Endothelial cell of umbilical vein (primary cell): ENCODE results near the gene MAML2. TPM values are rescaled to one million over a fixed set of nuclear protein-coding genes. Genes with fewer than 3 reads are reported as not detected.

Source experiments
- BruUV-seq: library from RNA; stranded (reverse); fragments of 400-500 nt; replicated peaks from 2 replicates; lab custom pipeline; 2021; lab: Mats Ljungman, UMichigan
- CTCF ChIA-PET: fragments of 300-600, 350-600 bp; sonication (Branson Sonifier 250); formaldehyde crosslinking; loops from one replicate; lab custom pipeline; 2021; ENCODE audit warnings: antibody characterized with exemption, inconsistent platforms; lab: Charles Lee
- POLR2A ChIA-PET: fragments of 300-600, 350-600 bp; sonication (Branson Sonifier 250); formaldehyde crosslinking; loops from one replicate; lab custom pipeline; 2021; ENCODE audit warnings: antibody characterized with exemption, inconsistent platforms; lab: Charles Lee
- DNase-seq: peaks from one replicate; pipeline ENCODE4 v3.0.0-alpha.2; 2011; ENCODE audit warnings: low read depth, low spot score
- FAIRE-seq: peaks from 2 replicates; lab custom pipeline; 2011; peaks lifted over from hg19 to GRCh38; lab: Jason Lieb, UNC
- H2AFZ ChIP-seq: 2 replicates; pipeline ENCODE4 v1.6.0; 2012; ENCODE audit warnings: low read depth, low read length, control low read depth, inconsistent platforms
- H3K27ac ChIP-seq: 2 replicates; pipeline ENCODE4 v1.5.1; 2011; ENCODE audit warnings: low read depth, mild to moderate bottlenecking, control low read depth, low read length, moderate library complexity; ENCODE audit not compliant: insufficient read depth
- H3K27me3 ChIP-seq, 2 experiments: 2 replicates each; pipeline versions ENCODE4 v1.6.0 to v1.6.1; 2011; ENCODE audit warnings: low read length in 2 of 2, mixed read lengths in 1 of 2; ENCODE audit not compliant: control insufficient read depth in 2 of 2, insufficient read depth in 2 of 2
- H3K36me3 ChIP-seq, 2 experiments: 2 replicates in 1 of 2; 3 replicates in 1 of 2; pipeline ENCODE4 v1.5.1; 2011; ENCODE audit warnings: low read length in 2 of 2, mild to moderate bottlenecking in 1 of 2, moderate library complexity in 1 of 2; ENCODE audit not compliant: control insufficient read depth in 2 of 2, insufficient read depth in 2 of 2; ENCODE audit errors: extremely low read depth in 1 of 2
- H3K4me1 ChIP-seq: 3 replicates; pipeline ENCODE4 v1.5.1; 2011; ENCODE audit warnings: mild to moderate bottlenecking, low read length; ENCODE audit not compliant: control insufficient read depth, insufficient read depth; ENCODE audit errors: extremely low read depth
- H3K4me2 ChIP-seq: 2 replicates; pipeline ENCODE4 v1.6.1; 2011; ENCODE audit warnings: low read length, control low read depth, mixed read lengths; ENCODE audit not compliant: insufficient read depth
- H3K4me3 ChIP-seq, 3 experiments: fragments of 200-600 bp in 1 of 3; sonication (generic), shearing (Covaris generic) in 1 of 3; replicated peaks in 1 of 3; 2 replicates each; pipeline ENCODE4 v1.5.1; 2011 to 2016; ENCODE audit warnings: control low read depth in 3 of 3, low read length in 3 of 3, mild to moderate bottlenecking in 2 of 3, inconsistent platforms in 1 of 3, low read depth in 1 of 3, moderate library complexity in 1 of 3; ENCODE audit not compliant: insufficient read depth in 1 of 3
- H3K79me2 ChIP-seq: 2 replicates; pipeline ENCODE4 v1.6.0; 2012; ENCODE audit warnings: low read length, inconsistent platforms; ENCODE audit not compliant: control insufficient read depth, insufficient read depth
- H3K9ac ChIP-seq: replicated peaks from 2 replicates; pipeline ENCODE3; 2011; ENCODE audit warnings: low read length, control low read depth; ENCODE audit not compliant: insufficient read depth; ENCODE audit errors: extremely low read depth
- H3K9me1 ChIP-seq: replicated peaks from 3 replicates; pipeline ENCODE4 v1.6.0; 2011; ENCODE audit warnings: mild to moderate bottlenecking, low read length; ENCODE audit not compliant: control insufficient read depth, insufficient read depth; ENCODE audit errors: extremely low read depth
- H3K9me3 ChIP-seq: replicated peaks from 2 replicates; pipeline ENCODE4 v1.5.1; 2012; ENCODE audit warnings: low read length, inconsistent platforms; ENCODE audit not compliant: control insufficient read depth, insufficient read depth
- H4K20me1 ChIP-seq: replicated peaks from 2 replicates; pipeline ENCODE3; 2011; ENCODE audit warnings: mild to moderate bottlenecking, low read length; ENCODE audit not compliant: control insufficient read depth, insufficient read depth; ENCODE audit errors: extremely low read depth
- EZH2 ChIP-seq: IDR thresholded peaks from 2 replicates; pipeline ENCODE4 v1.6.1; 2012; ENCODE audit warnings: borderline replicate concordance, low read depth, mild to moderate bottlenecking, moderate library complexity, low read length, inconsistent platforms; ENCODE audit not compliant: severe bottlenecking
- FOS ChIP-seq: IDR thresholded peaks from 2 replicates; pipeline ENCODE4 v1.6.1; 2011; ENCODE audit warnings: mild to moderate bottlenecking, low read length, moderate library complexity, borderline replicate concordance; ENCODE audit not compliant: insufficient read depth
- POLR2A ChIP-seq: IDR thresholded peaks from 2 replicates; pipeline ENCODE4 v1.6.1; 2012; ENCODE audit warnings: low read depth, mild to moderate bottlenecking, control low read depth, low read length
- POLR2AphosphoS5 ChIP-seq: IDR thresholded peaks from 2 replicates; pipeline ENCODE4 v1.6.1; 2012; ENCODE audit warnings: low read depth, mild to moderate bottlenecking, control low read depth, low read length, moderate library complexity; ENCODE audit not compliant: insufficient read depth
- dilution Hi-C: fragments of 300-500 bp; cut with MboI; formaldehyde crosslinking; loops from one replicate; pipeline ENCODE4 v1.15.0; 2019; ENCODE audit warnings: low sequenced_read_pairs; ENCODE audit not compliant: extremely low pct_ligation_motif_present
- intact Hi-C: fragments of 100-400 bp; cut with micrococcal nuclease; formaldehyde crosslinking; loops from one replicate; pipeline ENCODE4 v1.10.0; 2022
- polyA plus RNA-seq, 4 experiments: library from polyadenylated mRNA; depleted of rRNA in 3 of 4; stranded (reverse) in 3 of 4; unstranded in 1 of 4; fragments of >200 nt; gene quantifications; 2 replicates each; pipeline versions ENCODE4 v1.2.1 to v1.2.3, GENCODE V29; 2011 to 2012; ENCODE audit warnings: missing spikeins in 1 of 4
- total RNA-seq: library from RNA; stranded (reverse); gene quantifications from 2 replicates; pipeline ENCODE4 v1.2.3, GENCODE V29; 2021
- TF ChIP-seq, protein P1 (sequence below): IDR thresholded peaks from 2 replicates; pipeline ENCODE4 v1.6.1; 2011; ENCODE audit not compliant: insufficient read depth, insufficient read length

MAML2 gene
- total and polyA plus RNA-seq, 2 donors (not counting 3 experiments of a cell fraction or from before 2014, with no cell fraction given): 12.4 to 16.8 TPM

DNA sequence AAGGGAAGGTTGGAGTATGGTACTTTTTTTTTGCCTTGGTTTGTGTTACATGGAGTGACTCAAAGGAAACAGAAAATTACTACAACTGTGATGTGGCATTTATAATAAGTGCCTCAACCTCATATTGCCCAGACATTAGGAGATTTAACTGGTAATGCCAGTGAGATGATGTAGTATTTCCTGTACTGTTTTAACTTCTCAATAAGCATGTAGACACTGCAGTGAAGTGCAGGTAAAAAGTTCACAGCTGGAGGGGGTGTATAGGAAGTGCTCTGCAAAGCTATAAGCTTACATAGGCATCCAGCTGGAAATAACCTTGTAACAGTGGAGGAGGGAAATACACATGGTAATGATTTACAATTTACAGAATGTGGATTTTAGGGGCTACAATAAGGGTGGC lies 280.9 kb downstream of the MAML2 start:
- Histone ChIP-seq H3K36me3 (no peaks in the 10 kb centered on the region), H2AFZ (no peak overlapping the region), H3K9me3 (no peaks in the 10 kb centered on the region), H3K9me1 (no peaks in the 10 kb centered on the region), H3K79me2 (no peaks in the 10 kb centered on the region), H3K4me3 (no peak overlapping the region), H3K9ac (no peak overlapping the region), H3K27me3 (no peaks in the 10 kb centered on the region), H3K27ac (peak overlapping the region; percentile 42), H3K4me2 (peak overlapping the region; percentile 37), H4K20me1 (no peaks in the 10 kb centered on the region), H3K4me1 (peaks cover 17% of the 10 kb centered on the region)
- peak; percentile 66 for DNase-seq
- intact Hi-C loops (no loop called here), dilution Hi-C loops (no loop called here)
- BruUV-seq: no TSS peak
- ChIA-PET CTCF (interaction anchor here (1.3 to 4.6 kb wide), 7 partner anchors 9 to 332 kb away, joined by 3 to 21 read pairs (median 4); partner anchors contain the start of gene MAML2), POLR2A (no interaction called here)
- FAIRE-seq: peak; percentile 78
- TF ChIP-seq POLR2AphosphoS5 (peak; percentile 23), FOS (peak; percentile 61), POLR2A (no peak)
- TF ChIP-seq, protein P1, sequence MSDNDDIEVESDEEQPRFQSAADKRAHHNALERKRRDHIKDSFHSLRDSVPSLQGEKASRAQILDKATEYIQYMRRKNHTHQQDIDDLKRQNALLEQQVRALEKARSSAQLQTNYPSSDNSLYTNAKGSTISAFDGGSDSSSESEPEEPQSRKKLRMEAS: no peak

DNA sequence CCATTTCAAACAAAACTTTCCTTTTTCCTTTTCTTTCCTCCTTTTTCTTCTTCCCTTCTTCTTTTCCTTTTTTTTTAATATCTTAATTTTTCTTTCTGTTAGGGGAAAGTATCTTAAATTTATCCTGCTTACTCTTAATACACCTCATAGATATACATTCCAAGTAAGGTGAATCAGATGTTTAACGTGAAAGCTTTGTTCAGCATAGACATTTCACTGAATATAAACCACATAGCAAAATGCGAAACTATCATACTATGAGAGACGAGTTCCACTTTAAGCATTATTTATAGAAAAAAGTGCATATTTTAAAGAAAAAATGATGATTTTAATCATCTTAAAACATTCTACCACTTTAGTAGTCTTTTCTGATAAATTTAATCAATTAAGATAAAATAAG lies 281.3 kb downstream of the MAML2 start:
- H3K9me1 ChIP-seq: no peaks in the 10 kb centered on the region
- intact Hi-C loops: no loop called here
- H3K27me3 ChIP-seq: no peaks in the 10 kb centered on the region
- no peak overlapping the region for H3K9ac ChIP-seq
- TF ChIP-seq EZH2 (no peak), POLR2A (no peak), FOS (no peak)
- H3K4me3 ChIP-seq: no peak overlapping the region
- no peaks in the 10 kb centered on the region for H3K9me3 ChIP-seq
- BruUV-seq: no TSS peak
- dilution Hi-C loops: no loop called here
- DNase-seq (no peak), FAIRE-seq (no peak)
- POLR2A ChIA-PET: no interaction called here
- H3K36me3 ChIP-seq: no peaks in the 10 kb centered on the region
- peaks cover 17% of the 10 kb centered on the region for H3K4me1 ChIP-seq
- H3K4me2 ChIP-seq: peak overlapping the region; percentile 37
- H3K27ac ChIP-seq: no peak overlapping the region
- CTCF ChIA-PET: interaction anchor here (0.9 to 4.6 kb wide), 7 partner anchors 9 to 332 kb away, joined by 3 to 21 read pairs (median 4); partner anchors contain the start of gene MAML2
- H2AFZ ChIP-seq: no peak overlapping the region
- H3K79me2 ChIP-seq: no peaks in the 10 kb centered on the region
- no peaks in the 10 kb centered on the region for H4K20me1 ChIP-seq
